ENCODE measurements around the gene AMMECR1.

DNA sequence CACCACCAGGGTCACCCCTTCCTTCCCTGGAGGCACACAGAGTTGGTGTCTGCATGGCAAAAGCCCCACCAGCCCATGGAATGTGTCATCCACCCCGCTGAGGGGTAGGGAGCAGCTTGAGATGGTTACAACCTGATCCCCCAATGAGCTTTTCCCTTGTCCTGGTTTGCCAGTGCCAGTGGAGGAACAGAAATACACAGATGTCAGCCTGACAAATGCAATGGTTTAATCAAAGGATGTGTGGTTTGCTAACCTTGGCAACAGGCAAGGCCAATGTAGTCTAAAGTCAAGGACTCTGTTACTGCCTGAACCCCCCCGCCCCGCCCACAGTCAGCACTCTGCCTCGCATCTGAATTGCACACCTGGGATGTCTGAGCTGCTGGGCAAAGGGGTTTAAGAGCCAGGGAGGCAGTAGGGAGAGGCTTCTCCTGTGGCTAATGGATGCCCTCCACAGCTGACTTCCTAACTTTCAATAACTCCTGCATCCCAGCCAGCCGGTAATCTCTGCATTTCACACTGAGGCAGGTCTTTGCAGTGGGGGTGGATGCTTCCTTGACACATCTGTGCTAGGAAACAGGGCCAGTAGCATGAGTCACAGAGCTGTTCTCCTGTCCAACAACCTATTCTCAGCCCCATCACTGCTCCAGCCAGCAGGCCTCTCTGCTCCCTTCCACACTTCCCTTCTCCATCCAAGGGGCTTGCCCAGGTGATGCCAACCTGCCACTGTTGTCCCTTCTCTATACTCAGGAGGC is 137.5 kb downstream of the AMMECR1 start:
- TF ChIP-seq, protein P1, sequence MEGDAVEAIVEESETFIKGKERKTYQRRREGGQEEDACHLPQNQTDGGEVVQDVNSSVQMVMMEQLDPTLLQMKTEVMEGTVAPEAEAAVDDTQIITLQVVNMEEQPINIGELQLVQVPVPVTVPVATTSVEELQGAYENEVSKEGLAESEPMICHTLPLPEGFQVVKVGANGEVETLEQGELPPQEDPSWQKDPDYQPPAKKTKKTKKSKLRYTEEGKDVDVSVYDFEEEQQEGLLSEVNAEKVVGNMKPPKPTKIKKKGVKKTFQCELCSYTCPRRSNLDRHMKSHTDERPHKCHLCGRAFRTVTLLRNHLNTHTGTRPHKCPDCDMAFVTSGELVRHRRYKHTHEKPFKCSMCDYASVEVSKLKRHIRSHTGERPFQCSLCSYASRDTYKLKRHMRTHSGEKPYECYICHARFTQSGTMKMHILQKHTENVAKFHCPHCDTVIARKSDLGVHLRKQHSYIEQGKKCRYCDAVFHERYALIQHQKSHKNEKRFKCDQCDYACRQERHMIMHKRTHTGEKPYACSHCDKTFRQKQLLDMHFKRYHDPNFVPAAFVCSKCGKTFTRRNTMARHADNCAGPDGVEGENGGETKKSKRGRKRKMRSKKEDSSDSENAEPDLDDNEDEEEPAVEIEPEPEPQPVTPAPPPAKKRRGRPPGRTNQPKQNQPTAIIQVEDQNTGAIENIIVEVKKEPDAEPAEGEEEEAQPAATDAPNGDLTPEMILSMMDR (IDR thresholded peaks at IDR 0.05; ENCODE audit: poor library complexity, severe bottlenecking): no peak
- TF ChIP-seq EZH2 (IDR thresholded peaks at IDR 0.05; ENCODE audit: borderline replicate concordance, insufficient read depth, low read length, poor library complexity, severe bottlenecking): no peak
- no peak for TF ChIP-seq SMC3 (conservative IDR thresholded peaks at IDR 0.05; ENCODE audit: poor library complexity)
- TF ChIP-seq POLR2AphosphoS5 (IDR thresholded peaks at IDR 0.05): no peak

All from neural cell (in vitro differentiated cells).